NCI-H82 (cell line): Measurements from ENCODE around the gene ZNFX1.

Source experiments
- DNase-seq: peaks from one replicate; lab custom pipeline; 2025; lab: John Stamatoyannopoulos, UW

The ZNFX1 gene

GRCh38 chr20:49292010-49292409, 14.2 kb upstream of the ZNFX1 start:
- peak; percentile 30 for DNase-seq

- DNase-seq, result peak; percentile 69
These were observed 13.3 kb upstream of the ZNFX1 start for GRCh38 chr20:49291200-49291599.

DNA sequence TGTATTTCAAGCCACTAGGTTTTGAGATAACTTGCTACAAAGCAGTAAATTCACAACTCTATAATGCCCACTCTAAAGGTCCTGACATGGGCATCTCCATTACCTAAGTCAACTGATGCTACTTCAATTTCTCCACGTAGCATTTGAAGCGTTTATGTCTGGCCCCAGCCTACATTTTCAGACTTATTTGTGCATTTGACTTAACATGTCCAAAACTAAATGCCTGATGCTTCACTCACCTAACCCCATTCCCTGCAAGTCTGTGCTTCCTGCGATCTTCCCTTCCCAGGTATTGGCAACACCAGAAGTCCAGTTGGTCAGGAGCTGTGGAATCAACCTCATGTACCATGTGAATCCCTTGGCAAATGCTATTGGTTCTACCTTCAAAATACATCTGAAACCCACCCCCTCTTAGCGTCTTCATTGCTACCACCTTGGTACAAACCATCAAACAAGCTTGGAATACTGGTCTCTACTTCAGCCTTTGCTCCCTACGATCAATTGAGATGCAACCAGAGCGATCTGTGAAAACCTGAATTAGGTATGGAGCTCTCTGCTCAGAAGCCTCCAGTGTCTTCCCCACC, 12.8 kb upstream of the ZNFX1 start:
- DNase-seq, result peak; percentile 69

- DNase-seq, result peak; percentile 54
These were observed 11.2 kb upstream of the ZNFX1 start for GRCh38 chr20:49288784-49289696.

DNA sequence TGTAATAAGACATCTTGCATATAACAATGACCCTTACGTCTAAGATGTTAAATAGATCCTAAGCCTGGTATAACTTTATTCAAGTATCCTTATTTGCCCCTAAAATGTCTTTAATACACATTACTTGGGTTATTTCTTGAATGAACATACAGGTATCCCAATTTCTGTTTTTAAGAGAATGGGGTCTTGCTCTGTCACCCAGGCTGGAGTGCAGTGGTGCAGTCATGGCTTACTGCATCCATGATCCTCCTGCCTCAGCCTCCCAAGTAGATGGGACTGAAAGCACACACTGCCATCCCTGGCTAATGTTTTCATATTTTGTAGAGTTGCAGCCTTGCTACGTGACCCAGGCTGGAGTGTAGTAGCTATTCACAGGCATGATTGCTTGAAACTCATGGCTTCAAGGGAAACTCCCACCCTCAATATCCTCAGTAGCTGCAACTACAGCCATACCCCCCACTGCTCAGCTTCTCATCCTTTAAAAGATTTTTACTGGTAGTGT, 10.4 kb upstream of the ZNFX1 start:
- peak; percentile 48 for DNase-seq

GRCh38 chr20:49287555-49288249, 9.8 kb upstream of the ZNFX1 start:
- peak; percentile 50 for DNase-seq

- DNase-seq, result peak; percentile 50
These were observed 9.1 kb upstream of the ZNFX1 start for GRCh38 chr20:49286689-49287551.

DNA sequence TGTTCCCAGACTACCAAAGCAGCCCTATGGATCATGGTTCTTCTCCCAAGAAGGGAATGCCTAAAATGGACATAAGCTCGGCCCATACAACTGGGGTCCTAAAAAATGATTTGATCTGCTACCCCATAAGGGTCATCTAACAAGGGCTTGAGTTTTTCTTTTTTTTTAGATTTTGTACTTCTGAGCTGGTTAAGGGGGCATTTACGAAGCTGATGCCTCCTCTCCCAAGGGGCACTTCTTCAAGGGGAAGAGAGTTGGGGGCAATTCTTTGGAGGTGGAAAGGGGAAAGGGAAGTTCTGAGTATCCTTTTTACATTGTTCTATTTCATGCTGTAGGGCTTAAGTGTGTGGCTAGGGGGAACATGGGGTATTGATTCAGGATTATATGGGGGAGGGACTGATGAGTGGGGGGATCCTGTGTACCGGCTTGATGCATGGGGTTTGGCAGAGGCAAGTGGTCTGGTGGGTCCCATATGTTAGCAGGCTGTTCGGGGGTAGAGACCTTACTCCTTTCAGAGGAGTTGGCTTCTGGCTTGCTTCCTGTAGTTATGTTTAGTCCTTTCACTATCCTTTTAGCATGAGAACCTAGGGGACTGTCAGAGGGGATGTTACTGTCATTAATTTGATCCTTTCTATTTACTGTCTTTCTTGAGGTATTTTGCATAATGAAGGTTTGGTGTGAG, 8.1 kb upstream of the ZNFX1 start:
- DNase-seq, result peak; percentile 36

- no peak for DNase-seq
These were observed 7.4 kb upstream of the ZNFX1 start for GRCh38 chr20:49285233-49285668.

DNA sequence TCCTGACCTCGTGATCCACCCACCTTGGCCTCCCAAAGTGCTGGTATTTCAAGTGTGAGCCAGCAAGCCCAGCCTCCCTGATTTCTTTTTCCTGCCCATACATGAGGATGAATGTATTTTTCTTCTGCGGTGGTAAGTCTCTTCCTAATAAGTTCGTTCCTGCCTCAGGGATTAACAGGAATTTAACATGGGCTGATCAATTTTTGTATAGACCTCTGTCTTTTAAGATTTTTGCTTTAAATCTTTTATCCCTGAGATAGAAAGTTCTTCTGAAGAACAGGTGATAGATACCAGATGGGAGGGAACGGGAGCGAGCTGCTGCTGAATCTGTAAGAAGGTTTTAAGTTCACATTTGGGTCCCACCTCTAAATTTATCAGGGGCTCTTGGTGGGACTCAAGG, 7.0 kb upstream of the ZNFX1 start:
- peak; percentile 22 for DNase-seq

- peak; percentile 55 for DNase-seq
These were observed 6.1 kb upstream of the ZNFX1 start for GRCh38 chr20:49283703-49284625.

DNA sequence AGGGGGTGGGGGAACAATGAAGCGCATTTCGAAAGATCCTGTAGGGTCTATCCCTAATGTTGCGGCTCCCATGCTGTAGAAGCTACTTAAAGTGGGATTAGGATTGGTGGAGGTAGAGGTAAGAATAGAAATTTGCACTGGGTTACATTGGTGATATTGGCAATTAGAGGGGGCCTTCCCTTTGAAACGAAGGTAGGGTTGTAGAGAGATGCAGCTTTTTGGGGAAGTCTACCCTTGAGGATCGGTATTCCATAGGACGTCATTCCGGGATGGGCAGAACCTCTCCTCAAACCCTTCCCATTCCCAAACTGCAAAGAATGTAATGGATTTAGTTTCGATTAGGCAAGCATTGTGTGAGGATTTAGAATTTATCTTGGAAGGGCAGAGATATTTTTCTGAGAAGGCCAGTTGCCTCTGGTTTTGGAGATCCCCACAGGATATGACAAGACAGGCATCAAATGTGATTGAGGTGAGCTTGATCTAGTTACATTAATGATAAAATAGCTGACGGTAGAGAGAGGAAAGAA, 5.4 kb upstream of the ZNFX1 start:
- DNase-seq, result peak; percentile 62

DNA sequence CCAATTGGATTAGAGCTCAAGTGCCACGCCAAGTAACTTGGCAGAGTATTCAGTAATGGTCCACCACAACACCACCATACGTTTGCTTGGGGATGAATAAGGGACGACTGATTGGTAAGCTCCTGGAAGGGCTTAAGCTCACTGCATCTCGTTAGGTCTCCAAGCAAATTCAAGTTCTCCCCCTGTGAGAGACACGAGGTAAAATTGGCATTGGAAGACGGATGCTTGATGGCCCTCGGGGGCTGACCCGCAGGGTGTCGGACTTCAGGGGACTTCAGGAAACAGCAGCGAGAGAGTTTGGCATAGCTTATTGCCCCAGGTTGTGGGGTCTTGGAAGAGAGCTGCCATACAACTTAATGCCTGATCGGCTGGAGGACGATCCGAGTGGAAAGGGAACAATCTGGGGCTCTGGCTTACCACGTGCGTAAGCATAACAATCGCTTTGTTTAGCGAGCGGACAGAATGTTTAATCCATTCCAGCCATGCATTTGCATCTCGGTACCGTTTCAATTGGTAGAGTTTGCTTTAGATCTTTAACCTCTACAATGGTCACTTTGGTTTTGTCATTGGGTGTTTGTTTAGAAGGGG, 4.8 kb upstream of the ZNFX1 start:
- DNase-seq, result peak; percentile 62

DNA sequence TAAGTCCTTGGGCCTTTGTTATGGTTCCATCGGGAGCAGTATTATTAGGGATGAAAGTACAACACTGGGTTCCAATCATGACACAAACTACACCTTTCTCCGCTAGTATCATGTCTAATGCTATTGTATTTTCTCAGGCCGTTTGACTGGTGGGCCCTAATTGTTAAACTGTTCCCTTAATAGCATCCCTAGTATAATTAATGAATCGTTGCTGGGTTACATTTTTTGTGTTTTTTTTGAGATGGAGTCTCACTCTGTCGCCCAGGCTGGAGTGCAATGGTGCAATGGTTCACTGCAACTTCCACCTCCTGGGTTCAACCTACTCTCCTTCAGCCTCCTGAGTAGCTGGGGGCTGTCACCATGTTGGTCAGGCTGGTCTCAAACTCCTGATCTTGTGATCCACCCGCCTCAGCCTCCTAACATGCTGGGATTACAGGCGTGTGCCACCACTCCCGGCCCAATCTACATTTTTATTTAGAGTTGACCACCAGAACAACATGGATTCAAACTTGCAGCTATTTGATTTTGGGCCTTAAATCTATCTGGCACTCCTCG, 4.1 kb upstream of the ZNFX1 start:
- peak; percentile 21 for DNase-seq

- peak; percentile 67 for DNase-seq
These were observed 3.4 kb upstream of the ZNFX1 start for GRCh38 chr20:49281059-49281912.

DNA sequence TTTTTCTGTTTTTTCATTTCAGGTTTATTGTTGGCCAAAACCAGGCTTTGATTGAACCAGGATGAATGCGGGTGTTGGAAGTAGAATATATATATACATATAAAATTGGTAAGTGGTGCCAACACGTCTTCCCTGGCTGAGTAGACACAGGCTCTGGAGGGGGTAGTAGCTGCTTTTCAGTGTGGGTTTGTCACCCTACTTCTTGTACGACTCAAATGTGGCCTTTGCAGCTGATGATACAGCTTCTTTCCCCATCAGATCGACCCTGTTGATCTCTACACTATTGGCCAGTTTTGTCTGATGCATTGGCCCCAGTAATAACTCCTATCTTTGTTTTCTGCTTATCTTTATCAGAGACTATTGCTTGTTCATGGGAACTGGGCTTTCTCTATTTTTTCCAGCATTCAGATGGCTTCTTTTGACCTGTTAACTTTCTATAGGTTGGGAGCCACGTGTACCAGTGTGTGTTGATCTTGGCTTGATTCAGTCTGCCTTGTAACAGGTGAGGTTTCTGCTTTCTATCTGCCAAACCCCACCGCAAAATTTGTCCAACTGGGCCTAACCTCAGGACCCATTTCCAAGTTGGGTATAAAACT, 2.7 kb upstream of the ZNFX1 start:
- DNase-seq, result peak; percentile 41

DNA sequence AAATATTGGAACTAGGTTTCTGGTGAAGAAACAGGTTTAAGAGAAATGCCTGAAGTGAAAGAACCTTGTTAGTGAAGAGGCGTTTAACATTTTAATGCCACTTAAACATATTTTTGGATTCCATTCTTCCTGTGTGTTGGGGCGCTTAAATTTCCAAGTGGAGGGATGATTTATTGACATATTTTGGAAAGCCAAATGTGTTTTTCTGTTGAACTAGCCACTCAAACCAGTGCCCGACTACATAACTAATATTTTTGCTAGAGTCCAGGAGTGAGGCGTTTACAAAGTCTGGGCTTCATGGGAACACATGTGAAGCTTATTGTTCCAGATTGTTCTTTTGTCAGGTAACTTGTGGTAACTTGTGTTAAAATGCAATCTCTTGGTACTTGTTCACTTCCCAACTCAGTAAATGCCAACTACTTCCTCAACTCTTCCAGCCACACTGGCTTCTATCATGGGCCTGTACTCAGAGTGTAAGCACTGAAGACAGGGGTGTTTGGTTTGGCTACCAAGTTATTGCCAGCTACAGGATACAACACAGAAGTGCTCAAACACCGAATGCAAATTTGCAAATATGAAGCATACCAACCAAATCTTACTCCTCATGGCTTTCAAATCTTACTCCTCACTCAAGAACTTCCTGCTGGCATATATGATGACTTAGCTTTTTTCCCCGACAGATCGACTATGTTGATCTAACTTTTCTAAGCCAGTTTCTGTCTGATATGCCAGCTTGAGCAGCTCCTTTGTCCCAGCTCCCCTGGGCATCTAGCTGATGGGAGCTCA, 2.0 kb upstream of the ZNFX1 start:
- DNase-seq, result peak; percentile 40
